Caco-2 (cell line): ENCODE results near the gene RAB39A. TPM values are rescaled to one million over a fixed set of nuclear protein-coding genes. Genes with fewer than 3 reads are reported as not detected.

Source experiments
- BruUV-seq: library from RNA; stranded (reverse); fragments of 400-500 nt; replicated peaks from 2 replicates; lab custom pipeline; 2021; lab: Mats Ljungman, UMichigan
- CTCF ChIA-PET: fragments of 300-600 bp; sonication (Branson Sonifier 250); formaldehyde crosslinking; loops from one replicate; lab custom pipeline; 2022; ENCODE audit warnings: antibody characterized with exemption; lab: Charles Lee
- POLR2A ChIA-PET: fragments of 300-600 bp; sonication (Branson Sonifier 250); formaldehyde crosslinking; loops from one replicate; lab custom pipeline; 2022; ENCODE audit warnings: antibody characterized with exemption; lab: Charles Lee
- DNase-seq, 2 experiments: peaks; one replicate each; pipeline versions ENCODE4 v3.0.0 to v3.0.0-alpha.2; 2020 to 2022
- H3K27me3 ChIP-seq: replicated peaks from 2 replicates; pipeline ENCODE4 v1.6.0; 2011; ENCODE audit warnings: low read length; ENCODE audit not compliant: control insufficient read depth, insufficient read depth
- H3K36me3 ChIP-seq: 2 replicates; pipeline ENCODE4 v1.5.1; 2011; ENCODE audit warnings: low read length; ENCODE audit not compliant: control insufficient read depth, insufficient read depth
- H3K4me1 ChIP-seq: fragments of 250-450 bp; sonication (Bioruptor Pico); 2 replicates; pipeline ENCODE4 v1.5.1; 2020; ENCODE audit warnings: mild to moderate bottlenecking
- H3K4me3 ChIP-seq: 2 replicates; pipeline ENCODE4 v1.5.1; 2011; ENCODE audit warnings: low read depth, mild to moderate bottlenecking, control low read depth, low read length
- H3K9me3 ChIP-seq: fragments of 250-450 bp; sonication (Bioruptor Pico); 2 replicates; pipeline ENCODE4 v1.5.1; 2020; ENCODE audit warnings: mild to moderate bottlenecking, moderate library complexity
- H3K27ac Mint-ChIP-seq: one replicate; pipeline ENCODE4 v1.8.0; 2022; ENCODE audit warnings: mixed read lengths; ENCODE audit not compliant: unreplicated experiment
- H3K27me3 Mint-ChIP-seq: one replicate; pipeline ENCODE4 v1.8.0; 2022; ENCODE audit warnings: mixed read lengths; ENCODE audit not compliant: insufficient read depth, unreplicated experiment
- H3K36me3 Mint-ChIP-seq: one replicate; pipeline ENCODE4 v1.8.0; 2022; ENCODE audit warnings: mild to moderate bottlenecking, mixed read lengths; ENCODE audit not compliant: insufficient read depth, unreplicated experiment
- H3K4me1 Mint-ChIP-seq: one replicate; pipeline ENCODE4 v1.8.0; 2022; ENCODE audit warnings: low read depth, mixed read lengths; ENCODE audit not compliant: unreplicated experiment
- H3K4me3 Mint-ChIP-seq: one replicate; pipeline ENCODE4 v1.8.0; 2022; ENCODE audit warnings: mild to moderate bottlenecking, moderate library complexity, mixed read lengths; ENCODE audit not compliant: unreplicated experiment
- H3K9me3 Mint-ChIP-seq: one replicate; pipeline ENCODE4 v1.8.0; 2022; ENCODE audit warnings: mixed read lengths; ENCODE audit not compliant: unreplicated experiment
- intact Hi-C: fragments of 100-400 bp; cut with micrococcal nuclease; formaldehyde crosslinking; loops from one replicate; pipeline ENCODE4 v1.10.0; 2022; ENCODE audit not compliant: unreplicated experiment
- total RNA-seq: library from RNA; stranded (reverse); gene quantifications from 2 replicates; pipeline ENCODE4 v1.2.3, GENCODE V29; 2022
- TF ChIP-seq, protein P1 (sequence below), 2 experiments: fragments of 200-600 bp in 1 of 2; IDR thresholded peaks; 1 replicate in 1 of 2; 2 replicates in 1 of 2; pipeline versions ENCODE4 v1.5.1 to v1.8.0; 2011 to 2022; ENCODE audit warnings: antibody characterized with exemption in 1 of 2, control low read depth in 1 of 2, inconsistent platforms in 1 of 2, low read depth in 1 of 2, low read length in 1 of 2, mild to moderate bottlenecking in 1 of 2, moderate library complexity in 1 of 2; ENCODE audit not compliant: insufficient read depth in 1 of 2, severe bottlenecking in 1 of 2, unreplicated experiment in 1 of 2

RAB39A gene
- total RNA-seq, 1 experiment from 2014 or later = 0.16 TPM

DNA sequence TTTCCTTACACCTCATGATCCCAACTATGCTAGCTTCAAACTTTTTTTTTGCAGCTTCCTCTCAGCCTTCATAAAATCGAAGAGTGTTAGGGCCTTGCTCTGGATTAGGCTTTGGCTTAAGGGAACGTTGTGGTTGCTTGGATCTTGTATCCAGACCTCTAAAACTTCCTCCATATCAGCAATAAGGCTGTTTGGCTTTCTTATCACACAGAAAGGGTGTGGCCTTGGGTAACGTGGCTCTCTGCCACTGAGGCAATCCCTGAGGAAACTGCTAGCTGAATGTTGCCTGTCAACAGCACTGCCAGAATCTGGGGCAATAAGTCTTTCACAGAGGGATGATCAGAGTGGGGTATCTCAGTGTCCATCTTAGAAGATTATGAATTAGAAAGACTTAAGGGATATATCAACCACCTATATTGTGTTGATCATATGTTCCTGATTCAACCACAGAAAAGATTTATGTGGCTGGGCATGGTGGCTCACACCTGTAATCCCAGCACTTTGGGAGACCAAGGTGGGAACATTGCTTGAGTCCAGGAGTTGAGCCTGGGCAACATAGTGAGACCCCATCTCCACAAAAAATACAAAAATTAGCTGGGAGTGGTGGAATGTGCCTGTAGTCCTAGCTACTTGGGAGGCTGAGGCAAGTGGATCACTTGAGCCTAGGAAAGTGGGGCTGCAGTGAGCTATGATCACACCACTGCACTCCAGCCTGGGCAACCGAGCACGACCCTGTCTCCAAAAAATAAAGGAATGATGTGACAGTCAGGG, 67.9 kb downstream of the RAB39A start:
- H3K9me3 ChIP-seq = no peaks in the 10 kb centered on the region
- no peak for DNase-seq
- BruUV-seq = no TSS peak
- 0 out of 2 replicates have a peak, but pooled peaks cover 3% of the 10 kb centered on the region for H3K4me1 ChIP-seq
- Mint-ChIP-seq H3K4me3 (no peak overlapping the region), H3K27ac (no peak overlapping the region), H3K36me3 (no peaks in the 10 kb centered on the region), H3K27me3 (peaks cover 3% of the 10 kb centered on the region), H3K9me3 (no peaks in the 10 kb centered on the region), H3K4me1 (peaks cover 6% of the 10 kb centered on the region)
- TF ChIP-seq, protein P1, sequence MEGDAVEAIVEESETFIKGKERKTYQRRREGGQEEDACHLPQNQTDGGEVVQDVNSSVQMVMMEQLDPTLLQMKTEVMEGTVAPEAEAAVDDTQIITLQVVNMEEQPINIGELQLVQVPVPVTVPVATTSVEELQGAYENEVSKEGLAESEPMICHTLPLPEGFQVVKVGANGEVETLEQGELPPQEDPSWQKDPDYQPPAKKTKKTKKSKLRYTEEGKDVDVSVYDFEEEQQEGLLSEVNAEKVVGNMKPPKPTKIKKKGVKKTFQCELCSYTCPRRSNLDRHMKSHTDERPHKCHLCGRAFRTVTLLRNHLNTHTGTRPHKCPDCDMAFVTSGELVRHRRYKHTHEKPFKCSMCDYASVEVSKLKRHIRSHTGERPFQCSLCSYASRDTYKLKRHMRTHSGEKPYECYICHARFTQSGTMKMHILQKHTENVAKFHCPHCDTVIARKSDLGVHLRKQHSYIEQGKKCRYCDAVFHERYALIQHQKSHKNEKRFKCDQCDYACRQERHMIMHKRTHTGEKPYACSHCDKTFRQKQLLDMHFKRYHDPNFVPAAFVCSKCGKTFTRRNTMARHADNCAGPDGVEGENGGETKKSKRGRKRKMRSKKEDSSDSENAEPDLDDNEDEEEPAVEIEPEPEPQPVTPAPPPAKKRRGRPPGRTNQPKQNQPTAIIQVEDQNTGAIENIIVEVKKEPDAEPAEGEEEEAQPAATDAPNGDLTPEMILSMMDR (IDR thresholded peaks at IDR 0.05; ENCODE audit: insufficient read depth in 1 of 2, low read depth in 1 of 2, low read length in 1 of 2, severe bottlenecking in 1 of 2, unreplicated experiment in 1 of 2) = no peak
- POLR2A ChIA-PET = interaction anchor here (0.5 kb wide), 1 partner anchor 9 kb away, joined by 5 read pairs; no protein-coding TSS in a partner anchor
- no peaks in the 10 kb centered on the region for H3K27me3 ChIP-seq
- no peak overlapping the region for H3K4me3 ChIP-seq
- intact Hi-C loops = no loop called here
- CTCF ChIA-PET = interaction anchor here (0.5 to 1.4 kb wide), 2 partner anchors 13 to 137 kb away, joined by 4 to 7 read pairs; partner anchors contain the start of gene CUL5
- no peaks in the 10 kb centered on the region for H3K36me3 ChIP-seq

DNA sequence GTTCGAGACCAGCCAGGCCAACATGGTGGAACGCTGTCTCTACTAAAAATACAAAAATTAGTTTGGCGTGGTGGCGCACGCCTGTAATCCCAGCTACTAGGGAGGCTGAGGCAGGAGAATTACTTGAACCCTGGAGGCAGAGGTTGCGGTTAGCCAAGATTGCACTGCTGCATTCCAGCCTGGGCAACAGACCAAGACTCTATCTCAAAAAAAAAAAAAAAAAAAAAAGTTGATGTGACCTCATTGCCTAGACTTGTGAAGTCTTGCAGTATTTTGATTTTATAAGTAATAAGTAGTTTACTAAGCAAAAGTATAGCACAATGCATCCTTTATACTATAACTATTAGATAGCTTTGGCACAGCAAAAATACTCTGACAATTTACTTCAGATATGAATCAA, 70.5 kb downstream of the RAB39A start:
- POLR2A ChIA-PET = no interaction called here

More for the DNA sequence above, 70.5 kb downstream of the RAB39A start:
- no peak for DNase-seq
- TF ChIP-seq, protein P1 (IDR thresholded peaks at IDR 0.05; ENCODE audit: insufficient read depth in 1 of 2, low read depth in 1 of 2, low read length in 1 of 2, severe bottlenecking in 1 of 2, unreplicated experiment in 1 of 2) = no peak
- H3K4me3 ChIP-seq = no peak overlapping the region
- Mint-ChIP-seq H3K9me3 (no peaks in the 10 kb centered on the region), H3K4me1 (peaks cover 6% of the 10 kb centered on the region), H3K4me3 (no peak overlapping the region), H3K27ac (no peak overlapping the region), H3K27me3 (peaks cover 10% of the 10 kb centered on the region), H3K36me3 (no peaks in the 10 kb centered on the region)
- intact Hi-C loops = loop anchor here (2.0 kb wide), 1 partner anchor 656 kb away; no protein-coding TSS in a partner anchor
- H3K27me3 ChIP-seq = peaks cover 1% of the 10 kb centered on the region; the same call in 1 of the 2 replicates
- no peaks in the 10 kb centered on the region for H3K9me3 ChIP-seq
- H3K36me3 ChIP-seq = no peaks in the 10 kb centered on the region
- BruUV-seq = no TSS peak
- CTCF ChIA-PET = interaction anchor here (1.6 kb wide), 1 partner anchor 11 kb away, joined by 26 read pairs; the partner anchor contains the start of gene CUL5
- 0 out of 2 replicates have a peak, but pooled peaks cover 3% of the 10 kb centered on the region for H3K4me1 ChIP-seq
